ENCODE results near the gene NME2.

NME2 gene

DNA sequence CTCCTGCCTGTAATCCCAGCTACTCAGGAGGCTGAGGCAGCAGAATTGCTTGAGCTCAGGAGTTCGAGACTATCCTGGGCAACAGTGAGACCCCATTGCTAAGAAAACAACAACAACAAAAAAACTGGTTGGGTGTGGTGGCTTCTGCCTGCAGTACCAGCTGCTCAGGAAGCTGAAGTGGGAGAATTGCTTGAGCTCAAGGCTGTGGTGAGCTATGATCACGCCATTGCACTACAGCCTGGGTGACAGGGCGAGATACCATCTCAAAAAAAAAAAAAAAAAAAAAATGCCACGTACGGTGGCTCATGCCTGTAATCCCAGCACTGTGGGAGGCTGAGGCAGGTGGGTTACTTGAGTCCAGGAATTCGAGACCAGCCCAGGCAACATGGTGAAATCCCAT, 34.1 kb downstream of the NME2 start:
- Histone ChIP-seq H3K27ac (ENCODE audit: extremely low read depth, low read depth, low read length) (no peak overlapping the region), H3K36me3 (ENCODE audit: control insufficient read depth in 2 of 2, insufficient read depth in 1 of 2, low read length in 2 of 2) (peaks cover 74% of the 10 kb centered on the region in 2 experiments), H3K4me1 (ENCODE audit: control insufficient read depth, insufficient read depth, low read length) (no peaks in the 10 kb centered on the region), H3K4me3 (ENCODE audit: low read depth, low read length) (no peak overlapping the region), H3K9me3 (ENCODE audit: control insufficient read depth, insufficient read depth, low read depth, low read length) (no peaks in the 10 kb centered on the region)
- ChIA-PET POLR2A (no interaction called here), CTCF (interaction anchor here (0.6 kb wide), 2 partner anchors 126 to 466 kb away, joined by 3 to 4 read pairs; no protein-coding TSS in a partner anchor)
- TF ChIP-seq BCL11A (tag by site-specific recombination; IDR thresholded peaks at IDR 0.05; ENCODE audit: low read depth) (no peak), ZNF692 (tag by site-specific recombination; IDR thresholded peaks at IDR 0.05) (no peak), ZNF366 (tag by site-specific recombination; conservative IDR thresholded peaks at IDR 0.05) (no peak), ZNF214 (tag by site-specific recombination; IDR thresholded peaks at IDR 0.05; ENCODE audit: borderline replicate concordance) (no peak), ZNF140 (tag by site-specific recombination; IDR thresholded peaks at IDR 0.05) (no peak)

GRCh38 chr17:51200846-51201245, 34.6 kb downstream of the NME2 start:
- peaks cover 70 to 74% of the 10 kb centered on the region in 2 experiments for H3K36me3 ChIP-seq (ENCODE audit: control insufficient read depth in 2 of 2, insufficient read depth in 1 of 2, low read length in 2 of 2)
- CTCF ChIA-PET, result interaction anchor here (0.6 kb wide), 2 partner anchors 126 to 467 kb away, joined by 3 to 4 read pairs; no protein-coding TSS in a partner anchor

More at GRCh38 chr17:51200846-51201245, 34.6 kb downstream of the NME2 start:
- H3K4me3 ChIP-seq (ENCODE audit: low read depth, low read length), result no peak overlapping the region
- no peak overlapping the region for H3K27ac ChIP-seq (ENCODE audit: extremely low read depth, low read depth, low read length)
- no peaks in the 10 kb centered on the region for H3K4me1 ChIP-seq (ENCODE audit: control insufficient read depth, insufficient read depth, low read length)
- POLR2A ChIA-PET, result no interaction called here
- no peaks in the 10 kb centered on the region for H3K9me3 ChIP-seq (ENCODE audit: control insufficient read depth, insufficient read depth, low read depth, low read length)
- TF ChIP-seq KLF16 (tag by site-specific recombination; IDR thresholded peaks at IDR 0.05), result no peak
- no peak for TF ChIP-seq HOXA7 (CRISPR knock-in tag; IDR thresholded peaks at IDR 0.05; ENCODE audit: borderline replicate concordance)
- no peak for TF ChIP-seq ZNF530 (tag by site-specific recombination; IDR thresholded peaks at IDR 0.05; ENCODE audit: low read depth)
- TF ChIP-seq ZNF133 (tag by site-specific recombination; IDR thresholded peaks at IDR 0.05), result no peak
- no peak for TF ChIP-seq PRDM10 (tag by site-specific recombination; IDR thresholded peaks at IDR 0.05)
- no peak for TF ChIP-seq ZNF580 (tag by site-specific recombination; IDR thresholded peaks at IDR 0.05)
- no peak for TF ChIP-seq HOXC10 (CRISPR knock-in tag; IDR thresholded peaks at IDR 0.05)
- TF ChIP-seq, protein P1, sequence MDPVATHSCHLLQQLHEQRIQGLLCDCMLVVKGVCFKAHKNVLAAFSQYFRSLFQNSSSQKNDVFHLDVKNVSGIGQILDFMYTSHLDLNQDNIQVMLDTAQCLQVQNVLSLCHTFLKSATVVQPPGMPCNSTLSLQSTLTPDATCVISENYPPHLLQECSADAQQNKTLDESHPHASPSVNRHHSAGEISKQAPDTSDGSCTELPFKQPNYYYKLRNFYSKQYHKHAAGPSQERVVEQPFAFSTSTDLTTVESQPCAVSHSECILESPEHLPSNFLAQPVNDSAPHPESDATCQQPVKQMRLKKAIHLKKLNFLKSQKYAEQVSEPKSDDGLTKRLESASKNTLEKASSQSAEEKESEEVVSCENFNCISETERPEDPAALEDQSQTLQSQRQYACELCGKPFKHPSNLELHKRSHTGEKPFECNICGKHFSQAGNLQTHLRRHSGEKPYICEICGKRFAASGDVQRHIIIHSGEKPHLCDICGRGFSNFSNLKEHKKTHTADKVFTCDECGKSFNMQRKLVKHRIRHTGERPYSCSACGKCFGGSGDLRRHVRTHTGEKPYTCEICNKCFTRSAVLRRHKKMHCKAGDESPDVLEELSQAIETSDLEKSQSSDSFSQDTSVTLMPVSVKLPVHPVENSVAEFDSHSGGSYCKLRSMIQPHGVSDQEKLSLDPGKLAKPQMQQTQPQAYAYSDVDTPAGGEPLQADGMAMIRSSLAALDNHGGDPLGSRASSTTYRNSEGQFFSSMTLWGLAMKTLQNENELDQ (tag by site-specific recombination; IDR thresholded peaks at IDR 0.05; ENCODE audit: low read depth), result no peak
- TF ChIP-seq, protein P2, sequence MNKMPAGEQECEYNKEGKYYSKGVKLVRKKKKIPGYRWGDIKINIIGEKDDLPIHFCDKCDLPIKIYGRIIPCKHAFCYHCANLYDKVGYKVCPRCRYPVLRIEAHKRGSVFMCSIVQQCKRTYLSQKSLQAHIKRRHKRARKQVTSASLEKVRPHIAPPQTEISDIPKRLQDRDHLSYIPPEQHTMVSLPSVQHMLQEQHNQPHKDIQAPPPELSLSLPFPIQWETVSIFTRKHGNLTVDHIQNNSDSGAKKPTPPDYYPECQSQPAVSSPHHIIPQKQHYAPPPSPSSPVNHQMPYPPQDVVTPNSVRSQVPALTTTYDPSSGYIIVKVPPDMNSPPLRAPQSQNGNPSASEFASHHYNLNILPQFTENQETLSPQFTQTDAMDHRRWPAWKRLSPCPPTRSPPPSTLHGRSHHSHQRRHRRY (tag by site-specific recombination; IDR thresholded peaks at IDR 0.05), result no peak
- TF ChIP-seq, protein P3, sequence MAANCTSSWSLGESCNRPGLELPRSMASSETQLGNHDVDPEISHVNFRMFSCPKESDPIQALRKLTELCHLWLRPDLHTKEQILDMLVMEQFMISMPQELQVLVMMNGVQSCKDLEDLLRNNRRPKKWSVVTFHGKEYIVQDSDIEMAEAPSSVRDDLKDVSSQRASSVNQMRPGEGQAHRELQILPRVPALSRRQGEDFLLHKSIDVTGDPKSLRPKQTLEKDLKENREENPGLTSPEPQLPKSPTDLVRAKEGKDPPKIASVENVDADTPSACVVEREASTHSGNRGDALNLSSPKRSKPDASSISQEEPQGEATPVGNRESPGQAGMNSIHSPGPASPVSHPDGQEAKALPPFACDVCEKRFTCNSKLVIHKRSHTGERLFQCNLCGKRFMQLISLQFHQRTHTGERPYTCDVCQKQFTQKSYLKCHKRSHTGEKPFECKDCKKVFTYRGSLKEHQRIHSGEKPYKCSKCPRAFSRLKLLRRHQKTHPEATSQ (tag by site-specific recombination; IDR thresholded peaks at IDR 0.05), result no peak
- TF ChIP-seq SALL2 (tag by site-specific recombination; IDR thresholded peaks at IDR 0.05; ENCODE audit: borderline replicate concordance), result no peak
